HG03139 (cell line): ENCODE measurements around the gene CTTNBP2NL.
A peak's percentile ranks its signal among the peaks of the same experiment; 100 is the strongest.

Experiments
- ATAC-seq: cut with Tn5 transposase; IDR thresholded peaks from one replicate; pipeline ENCODE4 v1.9.1; 2021; ENCODE audit not compliant: unreplicated experiment

CTTNBP2NL gene, protein sequence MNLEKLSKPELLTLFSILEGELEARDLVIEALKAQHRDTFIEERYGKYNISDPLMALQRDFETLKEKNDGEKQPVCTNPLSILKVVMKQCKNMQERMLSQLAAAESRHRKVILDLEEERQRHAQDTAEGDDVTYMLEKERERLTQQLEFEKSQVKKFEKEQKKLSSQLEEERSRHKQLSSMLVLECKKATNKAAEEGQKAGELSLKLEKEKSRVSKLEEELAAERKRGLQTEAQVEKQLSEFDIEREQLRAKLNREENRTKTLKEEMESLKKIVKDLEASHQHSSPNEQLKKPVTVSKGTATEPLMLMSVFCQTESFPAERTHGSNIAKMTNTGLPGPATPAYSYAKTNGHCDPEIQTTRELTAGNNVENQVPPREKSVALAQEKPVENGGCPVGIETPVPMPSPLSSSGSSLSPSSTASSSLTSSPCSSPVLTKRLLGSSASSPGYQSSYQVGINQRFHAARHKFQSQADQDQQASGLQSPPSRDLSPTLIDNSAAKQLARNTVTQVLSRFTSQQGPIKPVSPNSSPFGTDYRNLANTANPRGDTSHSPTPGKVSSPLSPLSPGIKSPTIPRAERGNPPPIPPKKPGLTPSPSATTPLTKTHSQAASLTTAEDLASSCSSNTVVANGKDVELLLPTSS

DNA sequence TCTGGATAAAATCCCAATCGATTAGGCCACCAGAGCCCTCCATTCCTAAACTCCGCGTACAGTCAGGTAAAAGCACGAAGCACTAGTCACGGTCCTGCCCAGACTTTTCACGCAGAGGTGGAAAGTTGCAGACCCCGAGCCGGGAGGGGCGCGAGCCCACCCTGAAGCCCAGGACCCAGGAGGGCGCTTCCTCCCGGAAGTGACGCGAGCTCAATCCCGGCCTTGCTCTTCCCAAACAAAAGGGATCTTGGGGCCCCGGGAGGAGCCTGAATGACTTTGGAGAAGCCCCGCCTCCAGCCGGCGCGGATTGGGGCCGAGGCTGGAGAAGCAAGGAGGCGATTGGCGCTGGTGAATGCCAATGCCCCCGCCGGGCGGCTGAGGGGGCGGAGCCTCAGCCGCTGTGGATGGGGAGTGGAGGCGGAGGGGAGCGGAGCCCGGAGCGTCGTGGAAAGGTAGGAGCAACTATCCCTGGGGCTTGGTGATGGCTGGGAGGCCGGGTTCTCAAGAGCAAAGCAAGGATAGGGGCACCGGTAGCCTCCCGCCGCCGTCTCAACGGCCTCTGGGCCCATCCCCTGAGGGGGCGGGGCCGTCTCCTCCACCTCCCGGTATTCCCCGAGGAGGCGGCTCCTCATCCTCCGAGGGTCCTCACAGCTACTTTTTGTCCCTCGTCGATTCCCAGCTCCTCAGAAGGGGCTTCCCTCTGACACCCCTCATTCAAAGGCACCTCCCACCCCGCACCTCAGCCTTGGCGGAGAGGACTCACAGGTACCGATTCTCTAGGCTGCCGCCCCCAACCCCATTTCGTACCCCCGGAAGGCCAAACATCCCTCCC, at the start of gene CTTNBP2NL:
Gene CTTNBP2NL, plus strand, starts transcription at position 394 of the 832 bp plus-strand sequence. CDS start 19,952 bp downstream, outside the sequence.
- peak; percentile 82 for ATAC-seq

DNA sequence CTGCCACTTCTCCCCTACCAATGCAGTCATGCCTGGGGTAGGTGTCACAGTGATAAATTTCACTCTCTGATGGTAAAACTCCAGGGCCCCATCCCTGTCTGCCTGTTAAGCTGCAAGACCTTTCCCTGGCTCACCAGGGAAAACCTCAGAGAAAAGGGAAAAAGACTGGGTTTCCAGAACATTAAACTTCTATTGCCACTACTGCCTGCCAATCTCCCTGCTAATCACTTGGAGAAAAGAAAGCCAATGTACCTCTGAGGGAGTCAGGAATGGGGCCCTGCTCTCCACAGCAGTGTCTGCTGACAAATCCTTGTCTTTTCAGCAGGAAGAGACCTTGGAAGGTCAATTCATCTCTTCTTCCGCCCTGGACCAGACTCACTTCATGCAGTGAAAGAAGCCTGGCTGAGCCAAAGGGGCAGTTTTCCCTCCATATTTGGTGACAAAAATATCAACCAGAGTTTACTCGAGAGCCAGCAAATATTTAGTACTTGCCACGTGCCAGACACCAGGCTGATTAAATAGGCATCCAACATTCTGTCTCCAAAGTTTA, 49.1 kb upstream of the CTTNBP2NL start:
- ATAC-seq = no peak

- no peak for ATAC-seq
Measured at GRCh38 chr1:112356765-112357164, 39.2 kb upstream of the CTTNBP2NL start.

DNA sequence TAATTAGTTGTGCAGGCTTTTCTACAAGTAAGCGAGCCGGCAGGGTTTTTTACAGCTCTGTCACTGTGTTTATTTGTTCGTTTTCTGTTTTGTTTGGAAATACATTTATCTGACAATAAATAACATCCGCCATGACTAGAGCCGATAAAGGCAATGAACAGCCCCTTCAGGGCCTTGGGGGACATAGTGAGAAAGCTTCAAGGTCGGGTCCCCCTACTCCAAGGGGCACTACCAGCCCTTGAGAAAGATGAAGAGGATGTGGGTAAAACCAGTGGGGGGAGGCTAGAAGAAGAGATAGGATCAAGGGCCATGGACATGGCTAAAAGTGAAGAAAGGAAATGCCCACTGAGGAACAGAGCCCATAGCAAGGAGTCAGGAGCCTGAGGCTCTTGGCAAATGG, 38.5 kb upstream of the CTTNBP2NL start:
- ATAC-seq = no peak

GRCh38 chr1:112358061-112358770, 37.8 kb upstream of the CTTNBP2NL start:
- no peak for ATAC-seq

DNA sequence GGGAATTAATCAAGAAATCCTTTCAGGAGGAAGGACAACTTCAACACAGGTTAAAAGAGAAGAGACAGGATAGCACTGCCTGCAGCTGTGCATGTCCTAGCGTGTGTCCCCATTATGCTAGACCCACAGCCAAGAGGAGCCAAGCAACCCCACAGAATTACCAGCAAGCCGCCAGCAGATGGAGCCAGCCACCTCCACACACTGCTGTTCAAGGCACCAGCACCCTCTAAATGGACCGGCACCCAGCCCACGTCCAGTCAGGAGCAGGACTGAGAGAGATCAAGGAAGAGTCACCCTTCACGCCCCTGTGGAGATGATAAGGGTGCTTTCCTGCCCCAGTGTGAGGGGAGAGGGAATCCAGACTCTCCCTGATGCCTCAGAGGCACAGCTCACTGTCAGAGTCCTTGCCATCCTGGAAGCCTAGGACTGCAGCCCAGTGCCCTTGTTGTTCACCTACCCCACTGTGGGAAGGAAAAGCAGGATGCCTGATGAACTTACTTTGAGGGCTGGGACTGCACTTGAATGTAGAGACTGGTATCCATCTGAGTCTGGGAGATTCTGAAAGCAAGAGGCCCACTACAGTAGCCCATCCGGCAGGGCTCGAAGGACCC, 37.1 kb upstream of the CTTNBP2NL start:
- no peak for ATAC-seq

DNA sequence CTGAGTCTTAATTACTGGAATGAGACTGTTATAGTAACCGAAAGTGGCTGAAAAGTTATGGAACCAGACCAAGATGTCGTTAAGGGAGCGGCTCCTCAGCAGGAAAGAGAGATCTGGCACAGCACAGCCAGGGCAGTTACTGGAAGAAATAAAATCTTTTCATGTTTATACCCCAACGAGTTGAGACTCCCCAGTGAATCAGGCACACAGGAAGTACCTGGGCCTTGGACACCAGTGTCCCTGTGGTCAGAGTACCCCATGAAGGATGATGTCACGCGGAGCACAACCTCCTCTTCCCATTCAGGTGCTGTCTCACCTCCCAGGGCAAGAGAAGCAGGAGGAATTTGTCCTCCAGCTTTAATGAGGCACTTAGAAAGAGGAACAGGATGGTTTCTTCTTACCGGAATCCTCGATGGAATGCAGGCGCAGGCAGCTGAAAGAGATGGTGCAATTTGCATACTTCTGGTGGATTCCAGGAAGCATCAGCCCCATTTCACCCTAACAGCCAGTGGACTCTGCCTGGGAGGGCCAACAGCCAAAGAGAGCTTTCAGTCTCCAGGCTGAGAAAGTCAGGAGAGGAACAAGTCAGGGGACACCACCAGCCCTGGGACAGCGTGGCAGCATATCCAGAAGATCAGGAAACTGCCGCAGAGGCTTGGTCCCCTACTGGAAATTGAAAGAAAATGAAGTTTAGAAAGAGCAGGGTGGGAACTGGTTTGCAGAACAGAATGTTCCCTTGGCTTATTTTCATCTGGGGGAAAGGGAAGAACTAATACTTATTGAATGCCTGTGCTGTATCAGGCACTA, 35.9 kb upstream of the CTTNBP2NL start:
- no peak for ATAC-seq

DNA sequence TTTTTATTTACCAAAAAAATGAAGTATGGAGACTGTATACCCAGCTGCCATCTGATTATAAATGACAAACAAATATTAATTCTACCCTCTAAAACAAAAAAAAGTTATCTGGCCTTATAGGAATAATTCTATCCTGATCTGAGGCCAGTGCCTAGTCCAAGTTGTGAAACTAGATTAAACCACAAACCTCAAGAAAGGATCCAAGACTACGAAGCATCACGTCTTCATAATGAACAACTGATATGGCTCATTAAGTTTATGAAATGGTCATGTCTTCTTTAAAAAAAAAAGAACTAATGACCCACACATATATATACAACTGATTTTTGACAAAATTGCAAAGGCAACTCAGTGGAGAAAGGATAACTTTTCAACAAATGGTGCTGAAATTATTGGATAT, 32.4 kb upstream of the CTTNBP2NL start:
- no peak for ATAC-seq

DNA sequence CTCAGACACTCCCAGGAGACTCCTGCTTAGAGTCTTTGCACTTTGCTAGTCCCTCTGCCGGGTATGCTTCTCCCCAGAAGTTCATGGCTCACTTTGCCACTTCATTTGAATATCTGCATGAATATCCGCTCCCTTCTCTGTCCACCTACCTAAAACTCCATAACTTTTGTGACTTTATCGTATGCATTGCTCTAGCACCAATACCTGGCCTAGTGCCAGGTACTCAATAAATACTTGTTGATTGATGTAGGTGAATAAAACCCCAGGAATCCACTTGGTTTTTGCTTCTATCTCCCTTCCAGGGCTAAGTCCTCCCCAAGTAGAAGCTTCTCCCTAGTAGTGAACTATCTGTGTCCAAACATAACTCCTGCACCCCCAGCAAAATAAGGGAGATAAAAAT, 27.8 kb upstream of the CTTNBP2NL start:
- ATAC-seq = no peak

- peak; percentile 90 for ATAC-seq
Measured at GRCh38 chr1:112369392-112370285, 26.4 kb upstream of the CTTNBP2NL start.

DNA sequence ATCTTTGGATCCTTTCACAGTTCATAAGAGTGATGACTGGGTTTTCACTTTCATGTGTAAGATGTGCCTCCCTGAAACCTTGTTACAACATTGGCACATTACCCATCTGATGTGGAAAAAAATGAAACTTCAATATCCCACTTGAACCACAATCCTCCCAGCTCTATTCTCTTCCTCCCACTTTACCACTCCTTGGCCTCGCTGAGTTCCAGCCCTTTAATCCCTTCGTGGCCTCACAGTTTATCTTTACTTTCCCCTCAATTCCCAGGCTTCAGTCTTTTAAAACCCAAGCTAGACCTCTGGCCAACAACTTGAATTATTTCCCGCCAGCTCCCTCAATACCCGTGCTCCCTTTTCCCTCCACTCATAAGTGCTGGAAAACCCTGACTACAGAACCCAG, 25.0 kb upstream of the CTTNBP2NL start:
- ATAC-seq = no peak

DNA sequence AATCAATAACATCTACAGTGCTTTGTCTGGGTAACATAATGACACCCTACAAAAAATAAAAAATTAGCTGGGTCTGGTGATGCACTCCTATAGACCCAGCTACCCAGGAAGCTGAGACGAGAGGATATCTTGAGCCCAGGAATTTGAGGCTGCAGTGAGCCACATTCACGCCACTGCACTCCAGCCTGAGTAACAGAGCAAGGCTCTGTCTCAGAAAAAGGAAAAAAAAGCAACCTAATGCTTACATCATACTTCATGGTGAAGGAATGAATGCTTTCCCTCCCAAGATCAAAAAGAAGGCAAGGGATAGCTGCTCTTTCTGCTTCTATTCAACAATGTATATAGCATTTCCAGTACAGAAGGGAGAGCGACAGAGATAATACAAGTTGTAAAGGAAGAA, 24.2 kb upstream of the CTTNBP2NL start:
- ATAC-seq = no peak

DNA sequence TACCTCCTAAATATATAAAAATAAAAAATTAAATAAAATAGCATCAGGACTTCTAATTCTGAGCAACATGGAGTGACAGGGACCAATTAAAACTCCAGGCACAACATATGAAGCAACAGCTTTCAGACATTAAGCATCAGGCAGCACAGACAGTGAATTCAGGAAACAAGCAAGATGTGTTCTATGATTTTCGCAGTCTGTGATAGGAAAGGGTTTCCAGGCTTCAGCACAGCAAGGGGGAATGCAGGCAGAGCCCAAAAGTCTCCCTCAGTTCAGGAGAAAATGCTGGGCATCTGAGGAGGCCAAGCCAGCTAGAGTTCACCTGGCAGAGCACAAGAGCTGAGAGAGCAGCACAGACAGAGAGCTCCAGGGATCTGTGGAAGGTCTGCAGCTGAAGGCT, 22.2 kb upstream of the CTTNBP2NL start:
- ATAC-seq = no peak

- no peak for ATAC-seq
Measured at GRCh38 chr1:112375701-112376100, 20.3 kb upstream of the CTTNBP2NL start.

DNA sequence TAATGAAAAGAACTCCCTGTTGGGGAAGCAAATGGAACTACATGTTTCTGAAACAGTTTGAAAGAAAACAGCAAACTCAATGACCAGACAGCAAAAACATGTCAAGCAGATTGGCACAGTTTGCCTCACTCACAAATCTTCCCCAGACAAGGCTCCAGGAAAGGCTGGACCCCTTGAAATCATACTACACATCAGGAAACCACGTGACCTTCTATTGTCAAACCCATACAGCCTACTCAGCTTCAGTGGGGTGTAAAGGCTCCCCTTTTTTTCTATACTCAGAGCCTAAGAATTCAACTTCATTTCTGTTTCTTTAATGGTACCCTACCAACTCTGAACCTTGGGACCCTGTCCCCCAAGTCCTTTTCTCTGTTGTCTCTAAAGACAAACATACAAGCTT, 15.7 kb upstream of the CTTNBP2NL start:
- no peak for ATAC-seq

- ATAC-seq = no peak
Measured at GRCh38 chr1:112381324-112382076, 14.5 kb upstream of the CTTNBP2NL start.

DNA sequence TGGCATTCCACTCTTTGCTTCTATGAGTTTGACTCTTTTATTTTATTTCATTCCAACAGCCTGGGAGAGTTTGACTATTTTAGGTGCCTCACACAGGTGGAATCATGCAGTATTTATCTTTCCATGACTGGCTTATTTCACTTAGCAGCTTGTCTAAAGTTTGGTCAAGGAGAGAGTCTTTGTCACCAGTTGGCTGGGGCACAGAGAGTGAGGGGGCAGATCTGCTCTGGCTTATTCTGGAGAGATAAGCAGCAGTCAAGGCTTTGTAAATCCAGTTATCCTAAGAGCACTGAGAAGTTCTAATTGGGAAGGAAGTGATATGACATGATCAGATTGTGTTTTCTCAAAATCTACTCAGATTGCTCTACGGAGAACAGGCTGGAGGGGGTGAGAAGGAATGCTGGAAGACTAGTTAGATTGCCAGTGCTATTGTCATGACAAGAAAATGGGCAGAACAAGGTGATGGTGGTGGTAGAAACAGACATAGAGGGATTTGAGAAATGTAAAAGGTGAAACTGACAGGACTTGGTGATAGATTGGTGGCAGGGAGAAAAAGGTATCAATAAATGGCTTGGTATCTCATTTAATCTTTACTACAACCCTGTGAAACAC, 12.1 kb upstream of the CTTNBP2NL start:
- no peak for ATAC-seq
